Mesenchymal stem cell (in vitro differentiated cells and primary cell): ENCODE results near the gene NEGR1.
A peak's percentile ranks its signal among the peaks of the same experiment; 100 is the strongest.

Experiments
- DNase-seq: peaks from one replicate; pipeline ENCODE4 v3.0.0-alpha.2; 2013
- H2AFZ ChIP-seq: one replicate; pipeline ENCODE4 v1.6.1; 2013; ENCODE audit warnings: low read depth, mild to moderate bottlenecking, control low read depth, inconsistent platforms, low read length, moderate library complexity
- H2AK5ac ChIP-seq: 2 replicates; pipeline ENCODE4 v1.6.1; 2013; ENCODE audit warnings: low read length, moderate library complexity, mild to moderate bottlenecking, inconsistent platforms; ENCODE audit not compliant: severe bottlenecking
- H2BK120ac ChIP-seq: one replicate; pipeline ENCODE4 v1.6.1; 2013; ENCODE audit warnings: low read depth, mild to moderate bottlenecking, inconsistent platforms, low read length, moderate library complexity
- H2BK12ac ChIP-seq, 2 experiments: one replicate each; pipeline ENCODE4 v1.6.1; 2013; ENCODE audit warnings: inconsistent platforms in 2 of 2, low read length in 2 of 2, mild to moderate bottlenecking in 2 of 2, moderate library complexity in 2 of 2, control low read depth in 1 of 2
- H2BK15ac ChIP-seq: one replicate; pipeline ENCODE4 v1.6.1; 2013; ENCODE audit warnings: mild to moderate bottlenecking, low read depth, inconsistent platforms; ENCODE audit not compliant: poor library complexity, severe bottlenecking
- H2BK5ac ChIP-seq: 2 replicates; pipeline ENCODE4 v1.6.1; 2013; ENCODE audit warnings: low read depth, mild to moderate bottlenecking, low read length, control low read depth, inconsistent platforms; ENCODE audit not compliant: poor library complexity, severe bottlenecking
- H3K14ac ChIP-seq, 2 experiments: one replicate each; pipeline ENCODE4 v1.6.1; 2013; ENCODE audit warnings: inconsistent platforms in 2 of 2, low read length in 2 of 2, control low read depth in 1 of 2, mild to moderate bottlenecking in 1 of 2, moderate library complexity in 1 of 2
- H3K18ac ChIP-seq, 2 experiments: one replicate each; pipeline ENCODE4 v1.6.1; 2013; ENCODE audit warnings: inconsistent platforms in 2 of 2, low read length in 2 of 2, control low read depth in 1 of 2, low read depth in 1 of 2, mild to moderate bottlenecking in 1 of 2
- H3K23ac ChIP-seq, 2 experiments: one replicate each; pipeline ENCODE4 v1.6.1; 2013; ENCODE audit warnings: inconsistent platforms in 2 of 2, low read length in 2 of 2, mild to moderate bottlenecking in 2 of 2, moderate library complexity in 2 of 2, control low read depth in 1 of 2
- H3K27ac ChIP-seq: 2 replicates; pipeline ENCODE4 v1.5.1; 2013; ENCODE audit warnings: mild to moderate bottlenecking, moderate library complexity, low read length, control low read depth, inconsistent platforms; ENCODE audit not compliant: poor library complexity, severe bottlenecking
- H3K27me3 ChIP-seq, 2 experiments: 2 replicates each; pipeline versions ENCODE4 v1.6.1 to v1.7.0; 2013; ENCODE audit warnings: low read length in 2 of 2, mild to moderate bottlenecking in 2 of 2, moderate library complexity in 2 of 2, control low read depth in 1 of 2, inconsistent platforms in 1 of 2; ENCODE audit not compliant: control insufficient read depth in 1 of 2, insufficient read depth in 1 of 2
- H3K36me3 ChIP-seq, 2 experiments: 2 replicates each; pipeline versions ENCODE4 v1.6.1 to v1.7.0; 2013; ENCODE audit warnings: low read length in 2 of 2, control low read depth in 1 of 2, inconsistent platforms in 1 of 2, low read depth in 1 of 2, mild to moderate bottlenecking in 1 of 2; ENCODE audit not compliant: insufficient read depth in 2 of 2, control insufficient read depth in 1 of 2
- H3K4ac ChIP-seq, 2 experiments: one replicate each; pipeline ENCODE4 v1.6.1; 2013; ENCODE audit warnings: inconsistent platforms in 2 of 2, low read length in 2 of 2, mild to moderate bottlenecking in 2 of 2, moderate library complexity in 2 of 2, control low read depth in 1 of 2, low read depth in 1 of 2
- H3K4me1 ChIP-seq: 2 replicates; pipeline ENCODE4 v1.6.1; 2013; ENCODE audit warnings: low read depth, low read length, control low read depth; ENCODE audit not compliant: control insufficient read depth, insufficient read depth
- H3K4me2 ChIP-seq: 2 replicates; pipeline ENCODE4 v1.6.1; 2013; ENCODE audit warnings: low read length, mild to moderate bottlenecking, inconsistent platforms; ENCODE audit not compliant: poor library complexity, severe bottlenecking
- H3K4me3 ChIP-seq, 2 experiments: 2 replicates each; pipeline versions ENCODE4 v1.5.1 to v1.7.0; 2013; ENCODE audit warnings: low read length in 2 of 2, mild to moderate bottlenecking in 2 of 2, control low read depth in 1 of 2, low read depth in 1 of 2; ENCODE audit not compliant: insufficient read depth in 1 of 2
- H3K79me1 ChIP-seq: replicated peaks from 2 replicates; pipeline ENCODE4 v1.6.1; 2013; ENCODE audit warnings: mild to moderate bottlenecking, control low read depth, low read length, inconsistent platforms; ENCODE audit not compliant: poor library complexity, severe bottlenecking
- H3K9ac ChIP-seq: 2 replicates; pipeline ENCODE4 v1.7.0; 2013; ENCODE audit warnings: mild to moderate bottlenecking, low read length, moderate library complexity
- H3K9me3 ChIP-seq: 2 replicates; pipeline ENCODE4 v1.7.0; 2013; ENCODE audit warnings: mild to moderate bottlenecking, low read length; ENCODE audit not compliant: control insufficient read depth
- H4K8ac ChIP-seq: one replicate; pipeline ENCODE4 v1.6.1; 2013; ENCODE audit warnings: inconsistent platforms, mild to moderate bottlenecking, low read length, moderate library complexity
- H4K91ac ChIP-seq: one replicate; pipeline ENCODE4 v1.6.1; 2013; ENCODE audit warnings: mild to moderate bottlenecking, low read length, inconsistent platforms
- WGBS: methylation state at CpG from one replicate; pipeline ENCODE4 v1.1.7; 2013; ENCODE audit warnings: mixed read lengths; 5-methylcytosine and 5-hydroxymethylcytosine counted together

The NEGR1 gene

DNA sequence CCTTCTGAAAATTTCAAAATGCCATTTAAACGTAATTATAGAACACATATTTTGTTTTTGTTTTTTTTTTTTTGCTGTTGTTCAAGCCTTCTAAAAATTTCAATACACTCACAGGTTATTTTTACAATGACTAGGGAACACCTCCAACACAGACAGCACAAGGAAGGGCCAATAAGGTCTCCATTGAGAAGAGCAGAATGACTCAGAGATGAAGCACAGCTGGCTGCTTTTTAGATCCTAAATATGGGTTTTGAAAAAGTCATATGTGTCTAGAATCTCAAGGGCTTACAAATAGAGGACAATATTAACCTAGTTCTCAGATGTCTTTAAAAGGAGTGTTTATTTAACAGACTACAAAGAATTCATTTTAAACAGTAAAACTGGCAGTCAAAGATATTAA is 104.6 kb downstream of the NEGR1 start:
- no peak overlapping the region for H3K4me3 ChIP-seq
- no peak overlapping the region for H3K4ac ChIP-seq
- H3K79me1 ChIP-seq = peaks cover 10% of the 10 kb centered on the region
- no peak overlapping the region for H3K14ac ChIP-seq
- no peak overlapping the region for H4K8ac ChIP-seq
- H3K18ac ChIP-seq = no peak overlapping the region
- no peaks in the 10 kb centered on the region for H3K9me3 ChIP-seq
- no peak overlapping the region for H2BK12ac ChIP-seq
- no CpG with 5 or more reads among the region's 1 CpG for WGBS
- no peak overlapping the region for H3K23ac ChIP-seq
- H2BK120ac ChIP-seq = no peak overlapping the region
- H4K91ac ChIP-seq = no peak overlapping the region
- peak; percentile 14 for DNase-seq
- no peak overlapping the region for H3K27ac ChIP-seq
- H2BK5ac ChIP-seq = no peak overlapping the region
- H2AFZ ChIP-seq = no peak overlapping the region
- no peak overlapping the region for H3K4me2 ChIP-seq
- H3K27me3 ChIP-seq = no peaks in the 10 kb centered on the region
- no peak overlapping the region for H2BK15ac ChIP-seq
- no peaks in the 10 kb centered on the region for H3K4me1 ChIP-seq
- H3K9ac ChIP-seq = no peak overlapping the region
- H3K36me3 ChIP-seq = no peaks in the 10 kb centered on the region
- H2AK5ac ChIP-seq = no peak overlapping the region

DNA sequence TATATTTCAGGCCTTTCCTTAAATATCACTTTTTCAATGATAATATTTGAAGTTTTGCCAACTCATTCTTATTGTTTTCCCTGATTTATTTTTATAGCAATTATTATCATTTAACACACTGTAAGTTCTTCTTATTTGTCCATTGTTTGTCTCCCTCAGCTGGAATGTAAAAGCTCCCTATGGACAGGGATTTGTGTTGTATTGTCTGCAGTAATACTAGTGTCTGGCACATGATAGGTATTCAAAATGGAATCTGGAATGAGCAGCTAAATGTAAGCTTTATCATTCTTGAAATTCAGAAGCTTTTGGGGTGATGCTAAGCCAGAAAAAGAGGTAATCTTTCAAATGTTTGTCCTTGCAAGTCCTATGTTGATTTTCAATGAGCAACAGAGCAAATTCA is 112.1 kb downstream of the NEGR1 start:
- no peaks in the 10 kb centered on the region for H3K27me3 ChIP-seq
- H3K27ac ChIP-seq = no peak overlapping the region
- no peaks in the 10 kb centered on the region for H3K9me3 ChIP-seq
- no peaks in the 10 kb centered on the region for H3K4me1 ChIP-seq
- no peak overlapping the region for H3K4ac ChIP-seq
- H2BK5ac ChIP-seq = no peak overlapping the region
- H4K8ac ChIP-seq = no peak overlapping the region
- H3K4me3 ChIP-seq = no peak overlapping the region
- H3K23ac ChIP-seq = no peak overlapping the region
- H2BK120ac ChIP-seq = no peak overlapping the region
- H2BK12ac ChIP-seq = no peak overlapping the region
- H3K36me3 ChIP-seq = no peaks in the 10 kb centered on the region
- no peak overlapping the region for H3K4me2 ChIP-seq
- no peak overlapping the region for H2AK5ac ChIP-seq
- H2AFZ ChIP-seq = no peak overlapping the region
- peaks cover 4% of the 10 kb centered on the region for H3K79me1 ChIP-seq
- no peak for DNase-seq
- no peak overlapping the region for H4K91ac ChIP-seq
- H3K18ac ChIP-seq = no peak overlapping the region
- no peak overlapping the region for H3K14ac ChIP-seq
- no peak overlapping the region for H3K9ac ChIP-seq
- H2BK15ac ChIP-seq = no peak overlapping the region

DNA sequence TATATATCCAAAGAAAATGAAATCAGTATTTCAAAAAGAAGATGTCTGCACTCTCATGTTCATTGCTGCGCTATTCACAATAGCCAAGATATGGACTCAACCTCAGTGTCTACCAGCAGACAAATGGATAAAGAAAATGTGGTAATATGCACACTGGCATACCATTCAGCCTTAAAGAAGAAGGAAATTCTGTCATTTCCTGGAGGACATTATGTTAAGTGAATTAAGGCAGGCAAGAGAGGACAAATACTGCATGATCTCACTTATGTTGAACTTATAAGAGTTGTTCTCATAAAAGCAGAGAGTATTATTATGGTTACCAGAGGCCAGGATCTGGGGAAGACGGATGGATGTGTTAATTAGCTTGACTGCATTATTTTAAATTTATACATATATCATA is 115.9 kb downstream of the NEGR1 start:
- H3K9ac ChIP-seq = no peak overlapping the region
- no CpG with 5 or more reads among the region's 2 CpGs for WGBS

DNA sequence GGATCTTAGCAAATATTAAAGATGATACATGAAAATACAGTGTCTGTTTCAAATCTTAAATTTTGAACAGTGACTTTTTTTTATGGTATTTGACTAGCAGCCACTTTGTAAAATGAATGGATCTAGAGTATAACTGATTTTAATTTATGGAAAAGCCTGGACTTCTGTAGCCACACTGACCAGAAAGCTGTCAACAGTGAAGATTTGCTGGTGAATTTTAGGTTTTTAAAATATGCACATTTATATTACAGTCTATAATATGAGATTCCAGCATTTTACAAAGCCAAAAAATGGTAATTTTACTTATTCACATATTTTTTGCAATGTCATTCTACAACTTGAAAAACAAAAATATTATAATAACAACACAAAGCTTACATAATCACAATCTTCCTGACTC is 131.8 kb downstream of the NEGR1 start:
- Histone ChIP-seq H2BK120ac (no peak overlapping the region), H3K9me3 (no peaks in the 10 kb centered on the region), H3K9ac (no peak overlapping the region), H2AFZ (no peak overlapping the region), H3K4ac (no peak overlapping the region), H2BK12ac (no peak overlapping the region), H2BK5ac (no peak overlapping the region), H3K4me2 (no peak overlapping the region), H3K27me3 (no peaks in the 10 kb centered on the region), H3K23ac (no peak overlapping the region), H3K4me3 (no peak overlapping the region), H3K79me1 (peaks cover 12% of the 10 kb centered on the region), H4K91ac (no peak overlapping the region), H3K18ac (no peak overlapping the region), H3K14ac (no peak overlapping the region), H2BK15ac (no peak overlapping the region), H3K27ac (no peak overlapping the region), H3K4me1 (no peaks in the 10 kb centered on the region), H4K8ac (no peak overlapping the region), H2AK5ac (no peak overlapping the region), H3K36me3 (no peaks in the 10 kb centered on the region)
- no peak for DNase-seq

More for the DNA sequence above, 115.9 kb downstream of the NEGR1 start:
- Histone ChIP-seq H3K18ac (no peak overlapping the region), H3K27me3 (no peaks in the 10 kb centered on the region), H3K27ac (no peak overlapping the region), H2AFZ (no peak overlapping the region), H3K4me1 (no peaks in the 10 kb centered on the region), H3K14ac (no peak overlapping the region), H2BK12ac (no peak overlapping the region), H3K79me1 (peaks cover 6% of the 10 kb centered on the region), H3K4me2 (no peak overlapping the region), H3K36me3 (no peaks in the 10 kb centered on the region), H2BK15ac (no peak overlapping the region), H3K9me3 (no peaks in the 10 kb centered on the region), H2BK5ac (no peak overlapping the region), H3K4me3 (no peak overlapping the region), H3K23ac (no peak overlapping the region), H4K8ac (no peak overlapping the region), H3K4ac (no peak overlapping the region), H2BK120ac (no peak overlapping the region), H2AK5ac (no peak overlapping the region), H4K91ac (no peak overlapping the region)
- no peak for DNase-seq
